Measurements from ENCODE around the gene CHMP4A. TPM values are rescaled to one million over a fixed set of nuclear protein-coding genes. Genes with fewer than 3 reads are reported as not detected.

CHMP4A gene
- total RNA-seq, 2 donors from 2014 or later, result 61.5 to 66.8 TPM

GRCh38 chr14:24177041-24177825 is 36.1 kb downstream of the CHMP4A start:
- DNase-seq (ENCODE audit: low spot score), result no peak
- TF ChIP-seq, protein P1, sequence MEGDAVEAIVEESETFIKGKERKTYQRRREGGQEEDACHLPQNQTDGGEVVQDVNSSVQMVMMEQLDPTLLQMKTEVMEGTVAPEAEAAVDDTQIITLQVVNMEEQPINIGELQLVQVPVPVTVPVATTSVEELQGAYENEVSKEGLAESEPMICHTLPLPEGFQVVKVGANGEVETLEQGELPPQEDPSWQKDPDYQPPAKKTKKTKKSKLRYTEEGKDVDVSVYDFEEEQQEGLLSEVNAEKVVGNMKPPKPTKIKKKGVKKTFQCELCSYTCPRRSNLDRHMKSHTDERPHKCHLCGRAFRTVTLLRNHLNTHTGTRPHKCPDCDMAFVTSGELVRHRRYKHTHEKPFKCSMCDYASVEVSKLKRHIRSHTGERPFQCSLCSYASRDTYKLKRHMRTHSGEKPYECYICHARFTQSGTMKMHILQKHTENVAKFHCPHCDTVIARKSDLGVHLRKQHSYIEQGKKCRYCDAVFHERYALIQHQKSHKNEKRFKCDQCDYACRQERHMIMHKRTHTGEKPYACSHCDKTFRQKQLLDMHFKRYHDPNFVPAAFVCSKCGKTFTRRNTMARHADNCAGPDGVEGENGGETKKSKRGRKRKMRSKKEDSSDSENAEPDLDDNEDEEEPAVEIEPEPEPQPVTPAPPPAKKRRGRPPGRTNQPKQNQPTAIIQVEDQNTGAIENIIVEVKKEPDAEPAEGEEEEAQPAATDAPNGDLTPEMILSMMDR (IDR thresholded peaks at IDR 0.05), result no peak
- no peak for TF ChIP-seq POLR2AphosphoS5 (IDR thresholded peaks at IDR 0.05)
- no peak for TF ChIP-seq POLR2A (IDR thresholded peaks at IDR 0.05)
- Histone ChIP-seq H3K4me3 (no peak overlapping the region), H3K27me3 (replicated peaks; ENCODE audit: insufficient read depth) (no peaks in the 10 kb centered on the region), H3K4me1 (replicated peaks) (peaks cover 3% of the 10 kb centered on the region), H3K9me3 (no peaks in the 10 kb centered on the region), H3K27ac (no peak overlapping the region), H3K36me3 (no peaks in the 10 kb centered on the region)
- intact Hi-C loops (cut with DNase I), result no loop called here
- 92% methylated on average over 12 of the region's 12 CpGs for WGBS

DNA sequence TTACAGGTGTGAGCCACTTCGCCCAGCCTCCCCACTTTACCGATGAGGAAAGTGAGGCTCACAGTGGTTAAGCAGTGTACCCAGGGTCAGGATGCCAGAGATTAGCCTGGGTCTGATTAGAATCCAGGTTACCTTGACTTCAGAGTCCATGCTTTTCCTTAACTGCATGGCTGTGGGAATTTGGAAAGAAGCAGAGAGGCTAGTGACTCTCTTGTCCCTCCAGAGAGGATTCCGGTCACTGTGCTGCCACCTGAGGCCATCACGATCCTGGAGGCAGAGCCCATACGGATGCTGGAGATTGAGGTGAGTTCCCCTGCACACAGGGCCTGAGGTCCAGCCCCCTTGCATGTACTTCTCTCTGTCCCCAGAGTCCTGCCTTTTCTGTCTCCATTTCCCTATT is 36.7 kb downstream of the CHMP4A start:
- Histone ChIP-seq H3K36me3 (no peaks in the 10 kb centered on the region), H3K27me3 (replicated peaks; ENCODE audit: insufficient read depth) (no peaks in the 10 kb centered on the region), H3K4me3 (no peak overlapping the region), H3K9me3 (no peaks in the 10 kb centered on the region), H3K27ac (no peak overlapping the region), H3K4me1 (replicated peaks) (peaks cover 3% of the 10 kb centered on the region)
- no peak for TF ChIP-seq POLR2AphosphoS5 (IDR thresholded peaks at IDR 0.05)
- TF ChIP-seq, protein P1 (IDR thresholded peaks at IDR 0.05), result no peak
- no peak for TF ChIP-seq POLR2A (IDR thresholded peaks at IDR 0.05)
- intact Hi-C loops (cut with DNase I), result no loop called here
- no peak for DNase-seq (ENCODE audit: low spot score)
- WGBS, result 90% methylated on average over 5 of the region's 5 CpGs

GRCh38 chr14:24172871-24173281 is 40.4 kb downstream of the CHMP4A start:
- H3K9me3 ChIP-seq, result no peaks in the 10 kb centered on the region
- H3K27me3 ChIP-seq (replicated peaks; ENCODE audit: insufficient read depth), result no peaks in the 10 kb centered on the region
- H3K27ac ChIP-seq, result no peak overlapping the region
- no peak overlapping the region for H3K4me3 ChIP-seq
- peaks cover 0 to 10% of the 10 kb centered on the region in 2 donors for H3K36me3 ChIP-seq
- 56% methylated on average over 19 of the region's 20 CpGs for WGBS
- intact Hi-C loops (cut with DNase I), result no loop called here
- H3K4me1 ChIP-seq (replicated peaks), result no peaks in the 10 kb centered on the region
- no peak for DNase-seq (ENCODE audit: low spot score)
- TF ChIP-seq POLR2A (IDR thresholded peaks at IDR 0.05), result no peak
- TF ChIP-seq POLR2AphosphoS5 (IDR thresholded peaks at IDR 0.05), result no peak
- TF ChIP-seq, protein P1 (IDR thresholded peaks at IDR 0.05), result no peak

DNA sequence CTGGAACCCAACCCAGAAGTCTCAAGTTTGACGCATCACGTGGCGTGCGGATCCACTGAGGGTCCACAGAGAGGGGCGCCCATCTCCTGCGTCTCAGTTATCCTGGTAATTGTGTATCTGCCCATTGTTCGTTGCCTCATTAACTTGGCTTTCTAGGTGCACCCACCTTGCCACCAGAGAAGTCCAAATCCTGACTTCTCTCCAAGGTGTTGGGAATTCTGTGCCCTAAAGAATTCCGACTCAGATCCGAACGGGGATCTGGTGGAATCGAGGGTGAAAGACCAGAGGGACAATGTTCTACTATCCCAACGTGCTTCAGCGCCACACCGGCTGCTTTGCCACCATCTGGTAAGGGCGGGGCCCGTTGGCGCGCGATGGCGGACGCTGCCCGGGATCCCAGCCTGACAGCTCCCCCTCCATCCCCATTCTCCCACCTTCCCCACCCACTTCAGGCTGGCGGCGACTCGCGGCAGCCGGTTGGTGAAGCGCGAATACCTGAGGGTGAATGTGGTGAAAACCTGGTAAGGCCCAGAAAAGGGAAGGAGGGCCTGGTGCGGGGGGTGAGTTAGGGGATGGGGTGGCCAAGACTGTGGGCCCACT is 40.9 kb downstream of the CHMP4A start:
- TF ChIP-seq, protein P1 (IDR thresholded peaks at IDR 0.05), result no peak
- no peak for TF ChIP-seq POLR2AphosphoS5 (IDR thresholded peaks at IDR 0.05)
- TF ChIP-seq POLR2A (IDR thresholded peaks at IDR 0.05), result no peak
- Histone ChIP-seq H3K9me3 (no peaks in the 10 kb centered on the region), H3K27me3 (replicated peaks; ENCODE audit: insufficient read depth) (no peaks in the 10 kb centered on the region), H3K27ac (no peak overlapping the region), H3K4me1 (replicated peaks) (no peaks in the 10 kb centered on the region), H3K4me3 (peak overlapping the region; percentile 16 to 29), H3K36me3 (peaks cover 0 to 10% of the 10 kb centered on the region in 2 donors)
- WGBS, result 18% methylated on average over 30 of the region's 30 CpGs
- intact Hi-C loops (cut with DNase I), result no loop called here
- no peak for DNase-seq (ENCODE audit: low spot score)

All from prostate gland (tissue), 2 donors.